Measurements from ENCODE around the gene RPUSD1.

DNA sequence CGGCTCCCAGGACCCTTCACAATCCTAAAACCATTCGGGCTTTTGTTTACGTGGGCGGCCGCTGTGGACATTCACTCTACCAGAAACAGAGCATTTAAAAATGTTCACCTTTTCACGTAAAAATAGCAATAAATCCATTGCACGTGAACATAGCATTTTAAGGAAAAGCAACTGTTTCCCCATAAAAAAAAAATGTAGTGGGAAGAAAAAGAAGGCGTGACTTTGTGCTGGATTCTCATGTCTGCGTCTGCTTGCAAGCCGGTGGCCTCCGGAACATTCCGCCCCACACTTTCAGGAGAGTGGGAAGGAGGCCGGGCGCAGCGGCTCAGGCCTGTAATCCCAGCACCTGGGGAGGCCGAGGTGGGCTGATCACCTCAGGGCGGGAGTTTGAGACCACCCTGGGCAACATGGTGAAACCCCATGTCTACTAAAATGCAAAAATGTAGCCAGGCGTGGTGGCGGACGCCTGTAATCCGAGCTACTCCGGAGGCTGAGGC, 25.8 kb upstream of the RPUSD1 start:
- no peak for TF ChIP-seq OSR1 (CRISPR knock-in tag; IDR thresholded peaks at IDR 0.05)
- no peak for TF ChIP-seq GLIS3 (CRISPR knock-in tag; IDR thresholded peaks at IDR 0.05)
- TF ChIP-seq CSDC2 (CRISPR knock-in tag; IDR thresholded peaks at IDR 0.05) = no peak
- TF ChIP-seq ZC3H10 (CRISPR knock-in tag; IDR thresholded peaks at IDR 0.05) = no peak
- no peak for TF ChIP-seq ISL1 (CRISPR knock-in tag; IDR thresholded peaks at IDR 0.05)
- TF ChIP-seq, protein P1, sequence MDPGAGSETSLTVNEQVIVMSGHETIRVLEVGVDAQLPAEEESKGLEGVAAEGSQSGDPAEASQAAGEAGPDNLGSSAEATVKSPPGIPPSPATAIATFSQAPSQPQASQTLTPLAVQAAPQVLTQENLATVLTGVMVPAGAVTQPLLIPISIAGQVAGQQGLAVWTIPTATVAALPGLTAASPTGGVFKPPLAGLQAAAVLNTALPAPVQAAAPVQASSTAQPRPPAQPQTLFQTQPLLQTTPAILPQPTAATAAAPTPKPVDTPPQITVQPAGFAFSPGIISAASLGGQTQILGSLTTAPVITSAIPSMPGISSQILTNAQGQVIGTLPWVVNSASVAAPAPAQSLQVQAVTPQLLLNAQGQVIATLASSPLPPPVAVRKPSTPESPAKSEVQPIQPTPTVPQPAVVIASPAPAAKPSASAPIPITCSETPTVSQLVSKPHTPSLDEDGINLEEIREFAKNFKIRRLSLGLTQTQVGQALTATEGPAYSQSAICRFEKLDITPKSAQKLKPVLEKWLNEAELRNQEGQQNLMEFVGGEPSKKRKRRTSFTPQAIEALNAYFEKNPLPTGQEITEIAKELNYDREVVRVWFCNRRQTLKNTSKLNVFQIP (CRISPR knock-in tag; IDR thresholded peaks at IDR 0.05; ENCODE audit: borderline replicate concordance, low read depth) = no peak
- TF ChIP-seq, protein P2, sequence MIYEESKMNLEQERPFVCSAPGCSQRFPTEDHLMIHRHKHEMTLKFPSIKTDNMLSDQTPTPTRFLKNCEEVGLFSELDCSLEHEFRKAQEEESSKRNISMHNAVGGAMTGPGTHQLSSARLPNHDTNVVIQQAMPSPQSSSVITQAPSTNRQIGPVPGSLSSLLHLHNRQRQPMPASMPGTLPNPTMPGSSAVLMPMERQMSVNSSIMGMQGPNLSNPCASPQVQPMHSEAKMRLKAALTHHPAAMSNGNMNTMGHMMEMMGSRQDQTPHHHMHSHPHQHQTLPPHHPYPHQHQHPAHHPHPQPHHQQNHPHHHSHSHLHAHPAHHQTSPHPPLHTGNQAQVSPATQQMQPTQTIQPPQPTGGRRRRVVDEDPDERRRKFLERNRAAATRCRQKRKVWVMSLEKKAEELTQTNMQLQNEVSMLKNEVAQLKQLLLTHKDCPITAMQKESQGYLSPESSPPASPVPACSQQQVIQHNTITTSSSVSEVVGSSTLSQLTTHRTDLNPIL (CRISPR knock-in tag; IDR thresholded peaks at IDR 0.05; ENCODE audit: low read depth) = no peak
- no peak for TF ChIP-seq ZFP30 (CRISPR knock-in tag; IDR thresholded peaks at IDR 0.05)
- no peak for TF ChIP-seq ARNTL (CRISPR knock-in tag; IDR thresholded peaks at IDR 0.05; ENCODE audit: borderline replicate concordance, low read depth)
- TF ChIP-seq ZNF8 (CRISPR knock-in tag; IDR thresholded peaks at IDR 0.05) = no peak
- TF ChIP-seq PPARA (CRISPR knock-in tag; IDR thresholded peaks at IDR 0.05; ENCODE audit: borderline replicate concordance) = no peak
- no peak for TF ChIP-seq ZNF565 (CRISPR knock-in tag; conservative IDR thresholded peaks at IDR 0.05; ENCODE audit: low read depth)
- no peak for TF ChIP-seq ZFP3 (CRISPR knock-in tag; IDR thresholded peaks at IDR 0.05)
- TF ChIP-seq, protein P3, sequence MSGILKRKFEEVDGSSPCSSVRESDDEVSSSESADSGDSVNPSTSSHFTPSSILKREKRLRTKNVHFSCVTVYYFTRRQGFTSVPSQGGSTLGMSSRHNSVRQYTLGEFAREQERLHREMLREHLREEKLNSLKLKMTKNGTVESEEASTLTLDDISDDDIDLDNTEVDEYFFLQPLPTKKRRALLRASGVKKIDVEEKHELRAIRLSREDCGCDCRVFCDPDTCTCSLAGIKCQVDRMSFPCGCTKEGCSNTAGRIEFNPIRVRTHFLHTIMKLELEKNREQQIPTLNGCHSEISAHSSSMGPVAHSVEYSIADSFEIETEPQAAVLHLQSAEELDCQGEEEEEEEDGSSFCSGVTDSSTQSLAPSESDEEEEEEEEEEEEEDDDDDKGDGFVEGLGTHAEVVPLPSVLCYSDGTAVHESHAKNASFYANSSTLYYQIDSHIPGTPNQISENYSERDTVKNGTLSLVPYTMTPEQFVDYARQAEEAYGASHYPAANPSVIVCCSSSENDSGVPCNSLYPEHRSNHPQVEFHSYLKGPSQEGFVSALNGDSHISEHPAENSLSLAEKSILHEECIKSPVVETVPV (CRISPR knock-in tag; IDR thresholded peaks at IDR 0.05) = no peak

Measured in SK-N-SH treated with all-trans-retinoic acid at 6 μM for 48 hours (cell line).